Loucy (cell line): ENCODE data around the gene ANAPC16.

Experiments
- EZH2phosphoT487 ChIP-seq: fragments of 200-600 bp; IDR thresholded peaks from 2 replicates; pipeline ENCODE4 v1.6.1; 2018; ENCODE audit warnings: antibody characterized with exemption, mild to moderate bottlenecking, moderate library complexity, borderline replicate concordance
- TF ChIP-seq, protein P1 (sequence below): fragments of 200-600 bp; sonication (generic); conservative IDR thresholded peaks from 2 replicates; pipeline ENCODE4 v1.5.1; 2014; ENCODE audit warnings: mild to moderate bottlenecking, antibody characterized with exemption, low read length

DNA sequence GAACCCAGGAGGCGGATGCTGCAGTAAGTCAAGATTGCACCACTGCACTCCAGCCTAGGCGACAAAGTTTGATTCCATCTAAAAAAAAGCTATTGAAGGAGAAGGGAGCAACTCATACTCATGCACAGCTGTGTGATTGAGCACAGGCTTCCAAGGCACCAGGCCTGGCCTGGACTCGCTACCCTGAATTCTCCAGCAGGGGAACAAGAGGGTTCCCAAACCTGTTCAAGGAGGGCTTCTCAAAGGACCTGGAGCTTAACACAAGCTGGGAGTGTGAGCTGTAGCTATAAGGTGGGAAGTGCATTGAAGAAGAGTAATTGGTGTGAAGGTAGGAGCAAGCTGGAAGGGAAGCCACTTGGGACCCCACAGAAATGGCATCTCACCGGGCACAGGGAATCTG lies 42.8 kb downstream of the ANAPC16 start:
- TF ChIP-seq, protein P1, sequence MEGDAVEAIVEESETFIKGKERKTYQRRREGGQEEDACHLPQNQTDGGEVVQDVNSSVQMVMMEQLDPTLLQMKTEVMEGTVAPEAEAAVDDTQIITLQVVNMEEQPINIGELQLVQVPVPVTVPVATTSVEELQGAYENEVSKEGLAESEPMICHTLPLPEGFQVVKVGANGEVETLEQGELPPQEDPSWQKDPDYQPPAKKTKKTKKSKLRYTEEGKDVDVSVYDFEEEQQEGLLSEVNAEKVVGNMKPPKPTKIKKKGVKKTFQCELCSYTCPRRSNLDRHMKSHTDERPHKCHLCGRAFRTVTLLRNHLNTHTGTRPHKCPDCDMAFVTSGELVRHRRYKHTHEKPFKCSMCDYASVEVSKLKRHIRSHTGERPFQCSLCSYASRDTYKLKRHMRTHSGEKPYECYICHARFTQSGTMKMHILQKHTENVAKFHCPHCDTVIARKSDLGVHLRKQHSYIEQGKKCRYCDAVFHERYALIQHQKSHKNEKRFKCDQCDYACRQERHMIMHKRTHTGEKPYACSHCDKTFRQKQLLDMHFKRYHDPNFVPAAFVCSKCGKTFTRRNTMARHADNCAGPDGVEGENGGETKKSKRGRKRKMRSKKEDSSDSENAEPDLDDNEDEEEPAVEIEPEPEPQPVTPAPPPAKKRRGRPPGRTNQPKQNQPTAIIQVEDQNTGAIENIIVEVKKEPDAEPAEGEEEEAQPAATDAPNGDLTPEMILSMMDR: no peak; the same call in 1 of the 2 replicates
- no peak for TF ChIP-seq EZH2phosphoT487
